GM12892 (cell line): ENCODE results near the gene APOL4.
"Not testable (repeated sequence)": the region's sequence is repeated elsewhere in the genome, so short reads cannot be mapped to it uniquely, and the experiment has no call there.

Experiments
- POLR2A ChIP-seq: IDR thresholded peaks from 2 replicates; pipeline ENCODE4 v1.6.1; 2011; ENCODE audit warnings: low read depth, low read length, control low read depth
- POLR2AphosphoS5 ChIP-seq: IDR thresholded peaks from 2 replicates; pipeline ENCODE4 v1.6.1; 2011; ENCODE audit warnings: low read depth, low read length, control low read depth

GRCh38 chr22:36161793-36162126, 39.8 kb downstream of the APOL4 start:
- not testable (repeated sequence) for TF ChIP-seq POLR2A, POLR2AphosphoS5
